ENCODE results near the gene PLB1. TPM values are rescaled to one million over a fixed set of nuclear protein-coding genes. Genes with fewer than 3 reads are reported as not detected.
A peak's percentile ranks its signal among the peaks of the same experiment; 100 is the strongest.

PLB1 gene
- total and polyA plus RNA-seq, 5 experiments from 2014 or later = 0.29 to 0.34 (median 0.34) TPM; not detected in 2

- Mint-ChIP-seq H3K36me3 (no peaks in the 10 kb centered on the region), H3K4me1 (peaks cover 28 to 52% (median 46%) of the 10 kb centered on the region in 4 donors), H3K27me3 (no peaks in the 10 kb centered on the region), H3K27ac (peak overlapping the region in 4 of 10 donors; percentile 31 to 79 (median 64)), H3K9me3 (no peaks in the 10 kb centered on the region), H3K4me3 (peak overlapping the region in 1 of 10 donors; percentile 31)
- no peak for DNase-seq
- ATAC-seq = no peak
- POLR2A ChIA-PET = interaction anchor here (1.1 to 1.5 kb wide), 3 partner anchors 10 to 254 kb away, joined by 3 to 6 read pairs (median 5); partner anchors contain the start of gene PPP1CB
Observed at GRCh38 chr2:28616396-28616999, 120.6 kb downstream of the PLB1 start.

GRCh38 chr2:28617502-28618184 is 121.8 kb downstream of the PLB1 start:
- H3K27me3 Mint-ChIP-seq = no peaks in the 10 kb centered on the region
- H3K9me3 Mint-ChIP-seq = no peaks in the 10 kb centered on the region
- peaks cover 34 to 59% (median 55%) of the 10 kb centered on the region in 4 donors for H3K4me1 Mint-ChIP-seq
- peak in 1 of 10 donors; percentile 61 for DNase-seq
- H3K27ac Mint-ChIP-seq = peak overlapping the region; percentile 41 to 100 (median 98)
- no peak for ATAC-seq
- H3K36me3 Mint-ChIP-seq = no peaks in the 10 kb centered on the region
- POLR2A ChIA-PET = interaction anchor here (0.8 to 1.4 kb wide), 7 partner anchors 8 to 277 kb away, joined by 3 to 4 read pairs (median 3); partner anchors contain the start of genes PPP1CB and WDR43
- peak overlapping the region in 4 of 10 donors; percentile 19 to 62 (median 40) for H3K4me3 Mint-ChIP-seq

GRCh38 chr2:28618221-28619141 is 122.6 kb downstream of the PLB1 start:
- Mint-ChIP-seq H3K4me3 (peak overlapping the region in 4 of 10 donors; percentile 14 to 73 (median 25)), H3K9me3 (no peaks in the 10 kb centered on the region), H3K27ac (peak overlapping the region; percentile 91 to 100 (median 98)), H3K4me1 (peaks cover 38 to 66% (median 62%) of the 10 kb centered on the region in 4 donors), H3K36me3 (no peaks in the 10 kb centered on the region), H3K27me3 (no peaks in the 10 kb centered on the region)
- POLR2A ChIA-PET = interaction anchor here (0.8 to 1.4 kb wide), 5 partner anchors 8 to 133 kb away, joined by 3 to 4 read pairs (median 3); partner anchors contain the start of gene PPP1CB
- ATAC-seq (no peak), DNase-seq (peak in 1 of 10 donors; percentile 27)

- POLR2A ChIA-PET = no interaction called here
- DNase-seq (peak in 1 of 10 donors; percentile 38), ATAC-seq (no peak)
- Mint-ChIP-seq H3K9me3 (peaks cover 0 to 3% (median 0%) of the 10 kb centered on the region in 9 donors), H3K27me3 (no peaks in the 10 kb centered on the region), H3K36me3 (no peaks in the 10 kb centered on the region), H3K4me3 (peak overlapping the region in 8 of 10 donors; percentile 14 to 82 (median 74)), H3K27ac (peak overlapping the region; percentile 91 to 100 (median 98)), H3K4me1 (peaks cover 43 to 76% (median 72%) of the 10 kb centered on the region in 4 donors)
Observed at GRCh38 chr2:28619213-28620196, 123.6 kb downstream of the PLB1 start.

- Mint-ChIP-seq H3K4me1 (peaks cover 51 to 84% (median 80%) of the 10 kb centered on the region in 4 donors), H3K9me3 (peaks cover 0 to 3% (median 0%) of the 10 kb centered on the region in 9 donors), H3K36me3 (no peaks in the 10 kb centered on the region), H3K27me3 (no peaks in the 10 kb centered on the region), H3K4me3 (peak overlapping the region; percentile 67 to 87 (median 79)), H3K27ac (peak overlapping the region; percentile 91 to 100 (median 98))
- no peak for ATAC-seq
- peak in 6 of 10 donors; percentile 6 to 62 (median 36) for DNase-seq
- POLR2A ChIA-PET = interaction anchor here (0.8 to 3.2 kb wide), 6 partner anchors 9 to 250 kb away, joined by 3 to 22 read pairs (median 4); partner anchors contain the start of gene PPP1CB
Observed at GRCh38 chr2:28620291-28620793, 124.5 kb downstream of the PLB1 start.

- peak overlapping the region; percentile 67 to 87 (median 80) for H3K4me3 Mint-ChIP-seq
- DNase-seq = peak in 1 of 10 donors; percentile 62
Observed at GRCh38 chr2:28620801-28621171, 124.9 kb downstream of the PLB1 start.

GRCh38 chr2:28621172-28622100 is 125.6 kb downstream of the PLB1 start:
- peaks cover 0 to 3% (median 0%) of the 10 kb centered on the region in 9 donors for H3K9me3 Mint-ChIP-seq
- no peaks in the 10 kb centered on the region for H3K36me3 Mint-ChIP-seq
- POLR2A ChIA-PET = interaction anchor here (0.5 to 3.2 kb wide), 9 partner anchors 8 to 273 kb away, joined by 3 to 22 read pairs (median 4); partner anchors contain the start of genes PPP1CB and WDR43
- peak overlapping the region; percentile 67 to 87 (median 80) for H3K4me3 Mint-ChIP-seq
- H3K27me3 Mint-ChIP-seq = no peaks in the 10 kb centered on the region
- peak overlapping the region; percentile 91 to 100 (median 98) for H3K27ac Mint-ChIP-seq
- ATAC-seq (peak; percentile 85 to 88), DNase-seq (peak; percentile 44 to 95 (median 88))
- H3K4me1 Mint-ChIP-seq = peaks cover 55 to 94% (median 88%) of the 10 kb centered on the region in 4 donors

More at GRCh38 chr2:28620801-28621171, 124.9 kb downstream of the PLB1 start:
- Mint-ChIP-seq H3K4me1 (peaks cover 55 to 89% (median 85%) of the 10 kb centered on the region in 4 donors), H3K27me3 (no peaks in the 10 kb centered on the region), H3K27ac (peak overlapping the region; percentile 91 to 100 (median 98)), H3K9me3 (peaks cover 0 to 3% (median 0%) of the 10 kb centered on the region in 9 donors), H3K36me3 (no peaks in the 10 kb centered on the region)
- no peak for ATAC-seq
- POLR2A ChIA-PET = interaction anchor here (0.8 to 3.2 kb wide), 7 partner anchors 9 to 250 kb away, joined by 3 to 22 read pairs (median 4); partner anchors contain the start of gene PPP1CB

- Mint-ChIP-seq H3K4me3 (peak overlapping the region; percentile 67 to 87 (median 80)), H3K4me1 (peaks cover 55 to 95% (median 90%) of the 10 kb centered on the region in 4 donors), H3K27me3 (no peaks in the 10 kb centered on the region), H3K36me3 (no peaks in the 10 kb centered on the region), H3K9me3 (peaks cover 0 to 3% (median 0%) of the 10 kb centered on the region in 9 donors), H3K27ac (peak overlapping the region; percentile 91 to 100 (median 98))
- no peak for DNase-seq
- POLR2A ChIA-PET = interaction anchor here (0.5 to 3.2 kb wide), 4 partner anchors 9 to 272 kb away, joined by 3 to 22 read pairs (median 11); partner anchors contain the start of genes PPP1CB and WDR43
- ATAC-seq = peak; percentile 5 to 10
Observed at GRCh38 chr2:28622101-28622499, 126.2 kb downstream of the PLB1 start.

- peaks cover 54 to 89% (median 84%) of the 10 kb centered on the region in 4 donors for H3K4me1 Mint-ChIP-seq
- peaks cover 0 to 3% (median 0%) of the 10 kb centered on the region in 9 donors for H3K9me3 Mint-ChIP-seq
- peak in 1 of 10 donors; percentile 55 for DNase-seq
- no peaks in the 10 kb centered on the region for H3K27me3 Mint-ChIP-seq
- ATAC-seq = no peak
- POLR2A ChIA-PET = interaction anchor here (0.9 to 3.2 kb wide), 6 partner anchors 8 to 128 kb away, joined by 4 to 22 read pairs (median 8); partner anchors contain the start of gene PPP1CB
- peak overlapping the region in 8 of 10 donors; percentile 64 to 85 (median 74) for H3K4me3 Mint-ChIP-seq
- H3K36me3 Mint-ChIP-seq = no peaks in the 10 kb centered on the region
- peak overlapping the region; percentile 91 to 100 (median 98) for H3K27ac Mint-ChIP-seq
Observed at GRCh38 chr2:28623582-28624405, 127.9 kb downstream of the PLB1 start.
